Caco-2 (cell line): ENCODE data around the gene PIK3C2G. TPM values are rescaled to one million over a fixed set of nuclear protein-coding genes. Genes with fewer than 3 reads are reported as not detected.

Source experiments
- BruUV-seq: library from RNA; stranded (reverse); fragments of 400-500 nt; replicated peaks from 2 replicates; lab custom pipeline; 2021; lab: Mats Ljungman, UMichigan
- CTCF ChIA-PET: fragments of 300-600 bp; sonication (Branson Sonifier 250); formaldehyde crosslinking; loops from one replicate; lab custom pipeline; 2022; ENCODE audit warnings: antibody characterized with exemption; lab: Charles Lee
- POLR2A ChIA-PET: fragments of 300-600 bp; sonication (Branson Sonifier 250); formaldehyde crosslinking; loops from one replicate; lab custom pipeline; 2022; ENCODE audit warnings: antibody characterized with exemption; lab: Charles Lee
- DNase-seq, 2 experiments: peaks; one replicate each; pipeline versions ENCODE4 v3.0.0 to v3.0.0-alpha.2; 2020 to 2022
- H3K27me3 ChIP-seq: replicated peaks from 2 replicates; pipeline ENCODE4 v1.6.0; 2011; ENCODE audit warnings: low read length; ENCODE audit not compliant: control insufficient read depth, insufficient read depth
- H3K36me3 ChIP-seq: 2 replicates; pipeline ENCODE4 v1.5.1; 2011; ENCODE audit warnings: low read length; ENCODE audit not compliant: control insufficient read depth, insufficient read depth
- H3K4me1 ChIP-seq: fragments of 250-450 bp; sonication (Bioruptor Pico); 2 replicates; pipeline ENCODE4 v1.5.1; 2020; ENCODE audit warnings: mild to moderate bottlenecking
- H3K4me3 ChIP-seq: 2 replicates; pipeline ENCODE4 v1.5.1; 2011; ENCODE audit warnings: low read depth, mild to moderate bottlenecking, control low read depth, low read length
- H3K9me3 ChIP-seq: fragments of 250-450 bp; sonication (Bioruptor Pico); 2 replicates; pipeline ENCODE4 v1.5.1; 2020; ENCODE audit warnings: mild to moderate bottlenecking, moderate library complexity
- H3K27ac Mint-ChIP-seq: one replicate; pipeline ENCODE4 v1.8.0; 2022; ENCODE audit warnings: mixed read lengths; ENCODE audit not compliant: unreplicated experiment
- H3K27me3 Mint-ChIP-seq: one replicate; pipeline ENCODE4 v1.8.0; 2022; ENCODE audit warnings: mixed read lengths; ENCODE audit not compliant: insufficient read depth, unreplicated experiment
- H3K36me3 Mint-ChIP-seq: one replicate; pipeline ENCODE4 v1.8.0; 2022; ENCODE audit warnings: mild to moderate bottlenecking, mixed read lengths; ENCODE audit not compliant: insufficient read depth, unreplicated experiment
- H3K4me1 Mint-ChIP-seq: one replicate; pipeline ENCODE4 v1.8.0; 2022; ENCODE audit warnings: low read depth, mixed read lengths; ENCODE audit not compliant: unreplicated experiment
- H3K4me3 Mint-ChIP-seq: one replicate; pipeline ENCODE4 v1.8.0; 2022; ENCODE audit warnings: mild to moderate bottlenecking, moderate library complexity, mixed read lengths; ENCODE audit not compliant: unreplicated experiment
- H3K9me3 Mint-ChIP-seq: one replicate; pipeline ENCODE4 v1.8.0; 2022; ENCODE audit warnings: mixed read lengths; ENCODE audit not compliant: unreplicated experiment
- intact Hi-C: fragments of 100-400 bp; cut with micrococcal nuclease; formaldehyde crosslinking; loops from one replicate; pipeline ENCODE4 v1.10.0; 2022; ENCODE audit not compliant: unreplicated experiment
- total RNA-seq: library from RNA; stranded (reverse); gene quantifications from 2 replicates; pipeline ENCODE4 v1.2.3, GENCODE V29; 2022
- TF ChIP-seq, protein P1 (sequence below), 2 experiments: fragments of 200-600 bp in 1 of 2; IDR thresholded peaks; 1 replicate in 1 of 2; 2 replicates in 1 of 2; pipeline versions ENCODE4 v1.5.1 to v1.8.0; 2011 to 2022; ENCODE audit warnings: antibody characterized with exemption in 1 of 2, control low read depth in 1 of 2, inconsistent platforms in 1 of 2, low read depth in 1 of 2, low read length in 1 of 2, mild to moderate bottlenecking in 1 of 2, moderate library complexity in 1 of 2; ENCODE audit not compliant: insufficient read depth in 1 of 2, severe bottlenecking in 1 of 2, unreplicated experiment in 1 of 2

PIK3C2G gene
- total RNA-seq, 1 experiment from 2014 or later = not detected

- ChIA-PET CTCF (no interaction called here), POLR2A (no interaction called here)
- Histone ChIP-seq H3K4me3 (no peak overlapping the region), H3K36me3 (no peaks in the 10 kb centered on the region), H3K4me1 (0 out of 2 replicates have a peak, but pooled peaks cover 6% of the 10 kb centered on the region), H3K9me3 (no peaks in the 10 kb centered on the region), H3K27me3 (no peaks in the 10 kb centered on the region)
- DNase-seq = no peak
- H3K4me3 Mint-ChIP-seq = no peak overlapping the region
- H3K9me3 Mint-ChIP-seq = no peaks in the 10 kb centered on the region
- TF ChIP-seq, protein P1, sequence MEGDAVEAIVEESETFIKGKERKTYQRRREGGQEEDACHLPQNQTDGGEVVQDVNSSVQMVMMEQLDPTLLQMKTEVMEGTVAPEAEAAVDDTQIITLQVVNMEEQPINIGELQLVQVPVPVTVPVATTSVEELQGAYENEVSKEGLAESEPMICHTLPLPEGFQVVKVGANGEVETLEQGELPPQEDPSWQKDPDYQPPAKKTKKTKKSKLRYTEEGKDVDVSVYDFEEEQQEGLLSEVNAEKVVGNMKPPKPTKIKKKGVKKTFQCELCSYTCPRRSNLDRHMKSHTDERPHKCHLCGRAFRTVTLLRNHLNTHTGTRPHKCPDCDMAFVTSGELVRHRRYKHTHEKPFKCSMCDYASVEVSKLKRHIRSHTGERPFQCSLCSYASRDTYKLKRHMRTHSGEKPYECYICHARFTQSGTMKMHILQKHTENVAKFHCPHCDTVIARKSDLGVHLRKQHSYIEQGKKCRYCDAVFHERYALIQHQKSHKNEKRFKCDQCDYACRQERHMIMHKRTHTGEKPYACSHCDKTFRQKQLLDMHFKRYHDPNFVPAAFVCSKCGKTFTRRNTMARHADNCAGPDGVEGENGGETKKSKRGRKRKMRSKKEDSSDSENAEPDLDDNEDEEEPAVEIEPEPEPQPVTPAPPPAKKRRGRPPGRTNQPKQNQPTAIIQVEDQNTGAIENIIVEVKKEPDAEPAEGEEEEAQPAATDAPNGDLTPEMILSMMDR (IDR thresholded peaks at IDR 0.05; ENCODE audit: insufficient read depth in 1 of 2, low read depth in 1 of 2, low read length in 1 of 2, severe bottlenecking in 1 of 2, unreplicated experiment in 1 of 2) = no peak
- intact Hi-C loops = no loop called here
- no peak overlapping the region for H3K27ac Mint-ChIP-seq
- no peaks in the 10 kb centered on the region for H3K36me3 Mint-ChIP-seq
- H3K27me3 Mint-ChIP-seq = no peaks in the 10 kb centered on the region
- peaks cover 7% of the 10 kb centered on the region for H3K4me1 Mint-ChIP-seq
- no TSS peak for BruUV-seq
Measured at GRCh38 chr12:18479256-18479655, 217.9 kb downstream of the PIK3C2G start.

- H3K36me3 Mint-ChIP-seq = no peaks in the 10 kb centered on the region
- H3K27ac Mint-ChIP-seq = no peak overlapping the region
- H3K4me3 ChIP-seq = no peak overlapping the region
- no peak overlapping the region for H3K4me3 Mint-ChIP-seq
- DNase-seq = no peak
- ChIA-PET POLR2A (no interaction called here), CTCF (no interaction called here)
- TF ChIP-seq, protein P1 (IDR thresholded peaks at IDR 0.05; ENCODE audit: insufficient read depth in 1 of 2, low read depth in 1 of 2, low read length in 1 of 2, severe bottlenecking in 1 of 2, unreplicated experiment in 1 of 2) = no peak
- intact Hi-C loops = no loop called here
- no TSS peak for BruUV-seq
- H3K9me3 ChIP-seq = no peaks in the 10 kb centered on the region
- no peaks in the 10 kb centered on the region for H3K9me3 Mint-ChIP-seq
- H3K4me1 ChIP-seq = 0 out of 2 replicates have a peak, but pooled peaks cover 6% of the 10 kb centered on the region
- H3K27me3 Mint-ChIP-seq = peaks cover 9% of the 10 kb centered on the region
- peaks cover 7% of the 10 kb centered on the region for H3K4me1 Mint-ChIP-seq
- no peaks in the 10 kb centered on the region for H3K27me3 ChIP-seq
- H3K36me3 ChIP-seq = no peaks in the 10 kb centered on the region
Measured at GRCh38 chr12:18482601-18483120, 221.3 kb downstream of the PIK3C2G start.

DNA sequence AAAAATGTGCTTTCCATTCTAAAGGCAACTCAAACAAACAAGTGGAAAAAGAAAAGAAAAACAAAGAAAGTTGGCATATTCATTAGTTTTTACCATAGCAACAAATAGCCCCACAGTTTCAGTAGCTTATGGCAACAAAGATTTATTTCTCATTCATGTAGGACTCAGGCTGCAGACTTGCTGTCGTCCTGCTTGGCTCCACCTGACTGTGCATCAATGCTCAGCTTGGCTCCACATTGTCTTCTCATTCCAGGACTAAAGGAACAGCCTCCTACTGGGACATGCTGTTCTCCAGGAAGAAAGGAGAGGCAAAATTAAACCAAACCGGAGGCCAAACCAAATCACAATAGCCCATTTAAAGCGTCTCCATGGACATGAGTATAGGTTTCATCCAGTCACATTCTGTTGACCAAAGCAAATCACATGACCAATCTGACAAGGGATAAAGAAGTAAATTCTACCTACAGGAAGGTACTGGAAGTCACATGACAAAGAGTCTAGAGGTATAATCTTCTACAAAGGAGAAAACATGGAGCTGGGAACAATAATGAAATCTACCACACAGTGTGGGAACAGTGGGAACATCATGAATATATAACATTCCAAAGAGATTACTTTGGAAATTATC, 222.5 kb downstream of the PIK3C2G start:
- H3K27ac Mint-ChIP-seq = no peak overlapping the region
- TF ChIP-seq, protein P1 (IDR thresholded peaks at IDR 0.05; ENCODE audit: insufficient read depth in 1 of 2, low read depth in 1 of 2, low read length in 1 of 2, severe bottlenecking in 1 of 2, unreplicated experiment in 1 of 2) = no peak
- Histone ChIP-seq H3K4me3 (no peak overlapping the region), H3K36me3 (no peaks in the 10 kb centered on the region), H3K27me3 (no peaks in the 10 kb centered on the region), H3K9me3 (no peaks in the 10 kb centered on the region), H3K4me1 (0 out of 2 replicates have a peak, but pooled peaks cover 6% of the 10 kb centered on the region)
- POLR2A ChIA-PET = no interaction called here
- CTCF ChIA-PET = no interaction called here
- intact Hi-C loops = no loop called here
- H3K27me3 Mint-ChIP-seq = peaks cover 9% of the 10 kb centered on the region
- H3K4me3 Mint-ChIP-seq = no peak overlapping the region
- BruUV-seq = no TSS peak
- H3K9me3 Mint-ChIP-seq = no peaks in the 10 kb centered on the region
- H3K36me3 Mint-ChIP-seq = no peaks in the 10 kb centered on the region
- no peak for DNase-seq
- H3K4me1 Mint-ChIP-seq = peaks cover 7% of the 10 kb centered on the region
